Transverse colon (tissue), 4 donors: ENCODE measurements around the gene TH.

Experiments
- POLR2A ChIP-seq: fragments of 450-650 bp; IDR thresholded peaks from one replicate; pipeline ENCODE4 v1.6.1; 2016; ENCODE audit warnings: antibody characterized with exemption, mild to moderate bottlenecking, moderate library complexity
- POLR2AphosphoS5 ChIP-seq, 3 donors: sonication (generic); formaldehyde crosslinking; IDR thresholded peaks; one replicate each; pipeline ENCODE4 v1.6.1; 2016; ENCODE audit warnings: antibody characterized with exemption in 3 of 3
- TF ChIP-seq, protein P1 (sequence below), 5 experiments: fragments of 200-600 bp in 3 of 5; fragments of 450-650 bp in 2 of 5; sonication (generic) in 3 of 5; IDR thresholded peaks; 1 replicate in 2 of 5; 2 replicates in 3 of 5; pipeline ENCODE4 v1.5.1; 2016 to 2017; ENCODE audit warnings: antibody characterized with exemption in 5 of 5, inconsistent platforms in 3 of 5, mild to moderate bottlenecking in 2 of 5, moderate library complexity in 1 of 5

DNA sequence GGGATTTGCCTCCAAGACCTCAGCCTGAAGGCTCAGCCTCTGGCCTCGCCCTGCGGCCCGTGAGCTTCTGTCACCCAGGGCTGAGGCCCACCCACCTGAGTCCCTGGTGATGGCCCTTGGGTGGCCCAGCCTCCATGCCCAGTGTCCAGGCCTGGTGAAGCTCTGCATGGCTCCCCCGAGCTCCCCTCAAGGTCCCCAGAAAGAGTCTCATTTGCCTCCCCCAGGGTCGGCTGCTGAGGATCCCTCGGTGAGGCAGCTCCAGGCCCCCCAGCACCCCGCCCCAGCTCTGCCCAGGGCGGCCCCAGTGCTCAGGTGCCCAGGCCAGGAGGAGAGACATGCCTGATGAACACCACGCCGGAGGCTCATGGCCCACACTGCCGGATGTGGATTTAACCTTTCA is 2.1 kb upstream of the TH start:
- TF ChIP-seq, protein P1, sequence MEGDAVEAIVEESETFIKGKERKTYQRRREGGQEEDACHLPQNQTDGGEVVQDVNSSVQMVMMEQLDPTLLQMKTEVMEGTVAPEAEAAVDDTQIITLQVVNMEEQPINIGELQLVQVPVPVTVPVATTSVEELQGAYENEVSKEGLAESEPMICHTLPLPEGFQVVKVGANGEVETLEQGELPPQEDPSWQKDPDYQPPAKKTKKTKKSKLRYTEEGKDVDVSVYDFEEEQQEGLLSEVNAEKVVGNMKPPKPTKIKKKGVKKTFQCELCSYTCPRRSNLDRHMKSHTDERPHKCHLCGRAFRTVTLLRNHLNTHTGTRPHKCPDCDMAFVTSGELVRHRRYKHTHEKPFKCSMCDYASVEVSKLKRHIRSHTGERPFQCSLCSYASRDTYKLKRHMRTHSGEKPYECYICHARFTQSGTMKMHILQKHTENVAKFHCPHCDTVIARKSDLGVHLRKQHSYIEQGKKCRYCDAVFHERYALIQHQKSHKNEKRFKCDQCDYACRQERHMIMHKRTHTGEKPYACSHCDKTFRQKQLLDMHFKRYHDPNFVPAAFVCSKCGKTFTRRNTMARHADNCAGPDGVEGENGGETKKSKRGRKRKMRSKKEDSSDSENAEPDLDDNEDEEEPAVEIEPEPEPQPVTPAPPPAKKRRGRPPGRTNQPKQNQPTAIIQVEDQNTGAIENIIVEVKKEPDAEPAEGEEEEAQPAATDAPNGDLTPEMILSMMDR (IDR thresholded peaks at IDR 0.05): no peak
- no peak for TF ChIP-seq POLR2AphosphoS5 (IDR thresholded peaks at IDR 0.05)
- TF ChIP-seq POLR2A: no peak
